SU-DHL-6 (cell line): ENCODE results near the gene ARPC1A.

Source experiments
- H2AFZ ChIP-seq: fragments of 200-600 bp; sonication (generic); 2 replicates; pipeline ENCODE4 v1.6.1; 2014; ENCODE audit warnings: low read depth, mild to moderate bottlenecking, moderate library complexity, mixed read lengths, antibody characterized with exemption, low read length; ENCODE audit not compliant: severe bottlenecking
- H3F3A ChIP-seq: fragments of 200-600 bp; shearing (Covaris generic); 2 replicates; pipeline ENCODE4 v1.6.0; 2016; ENCODE audit warnings: antibody characterized with exemption, mild to moderate bottlenecking; ENCODE audit not compliant: insufficient read depth
- H3K27ac ChIP-seq: fragments of 200-600 bp; sonication (generic); 2 replicates; pipeline ENCODE4 v1.5.1; 2016; ENCODE audit warnings: low read depth, mild to moderate bottlenecking, low read length, moderate library complexity, mixed read lengths
- H3K27me3 ChIP-seq: fragments of 200-600 bp; sonication (generic), shearing (Covaris generic); 2 replicates; pipeline ENCODE4 v1.6.0; 2014; ENCODE audit warnings: mild to moderate bottlenecking, low read length
- H3K36me3 ChIP-seq: fragments of 200-600 bp; sonication (generic); 2 replicates; pipeline ENCODE4 v1.6.1; 2014; ENCODE audit warnings: mild to moderate bottlenecking, low read length, mixed read lengths
- H3K4me2 ChIP-seq: fragments of 300-600, 200-600 bp; shearing (Covaris generic), sonication (generic); 2 replicates; pipeline ENCODE4 v1.6.0; 2014; ENCODE audit warnings: low read length, low read depth, mild to moderate bottlenecking; ENCODE audit not compliant: poor library complexity, severe bottlenecking
- H3K4me3 ChIP-seq: fragments of 200-600 bp; sonication (generic); 2 replicates; pipeline ENCODE4 v1.5.1; 2014; ENCODE audit warnings: antibody characterized with exemption, low read length, mild to moderate bottlenecking, mixed read lengths; ENCODE audit not compliant: insufficient read depth, poor library complexity, severe bottlenecking
- H3K79me2 ChIP-seq: fragments of 200-600 bp; sonication (generic); 2 replicates; pipeline ENCODE4 v1.6.1; 2014; ENCODE audit warnings: mild to moderate bottlenecking, low read length, moderate library complexity; ENCODE audit not compliant: insufficient read depth
- H3K9ac ChIP-seq: fragments of 200-600 bp; sonication (generic); 2 replicates; pipeline ENCODE4 v1.7.0; 2014; ENCODE audit warnings: mild to moderate bottlenecking, low read length
- H3K9me2 ChIP-seq: fragments of 200-600 bp; sonication (generic); replicated peaks from 2 replicates; pipeline ENCODE4 v1.6.1; 2014; ENCODE audit warnings: low read length; ENCODE audit not compliant: insufficient read depth
- H3K9me3 ChIP-seq: fragments of 200-600 bp; sonication (generic); 2 replicates; pipeline ENCODE4 v1.6.1; 2014; ENCODE audit warnings: low read length, mixed read lengths; ENCODE audit not compliant: insufficient read depth
- H4K20me1 ChIP-seq: fragments of 200-600 bp; sonication (generic); 2 replicates; pipeline ENCODE4 v1.6.1; 2014; ENCODE audit warnings: low read depth, mild to moderate bottlenecking, antibody characterized with exemption, low read length, moderate library complexity, mixed read lengths
- EZH2phosphoT487 ChIP-seq: fragments of 200-600 bp; sonication (generic), shearing (Covaris generic); conservative IDR thresholded peaks from 2 replicates; pipeline ENCODE4 v1.6.1; 2018; ENCODE audit warnings: mild to moderate bottlenecking, antibody characterized with exemption, low read length, moderate library complexity, mixed read lengths
- TF ChIP-seq, protein P1 (sequence below): fragments of 200-600 bp; sonication (generic); IDR thresholded peaks from one replicate; pipeline ENCODE4 v1.5.1; 2017; ENCODE audit warnings: antibody characterized with exemption, mild to moderate bottlenecking, low read length, moderate library complexity; ENCODE audit not compliant: insufficient read depth, poor library complexity, severe bottlenecking

ARPC1A gene

DNA sequence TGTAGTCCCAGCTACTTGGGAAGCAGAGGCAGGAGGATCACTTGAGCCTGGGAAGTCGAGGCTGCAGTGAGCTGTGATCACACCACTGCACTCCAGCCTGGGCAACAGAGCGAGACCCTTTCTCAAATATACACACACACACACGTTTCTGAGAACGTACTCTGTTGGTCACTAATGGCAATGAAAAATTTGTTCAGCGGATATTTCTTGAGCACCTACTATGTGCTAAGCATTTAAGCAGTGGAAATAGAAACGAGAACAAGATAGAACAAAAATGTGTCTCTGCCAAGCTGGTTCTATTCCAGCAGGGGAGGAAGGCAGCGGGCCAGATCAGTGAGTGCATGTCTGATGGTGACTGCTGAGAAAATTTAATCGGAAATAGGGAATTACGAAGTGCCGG, 57.5 kb downstream of the ARPC1A start:
- Histone ChIP-seq H3K9me3 (no peaks in the 10 kb centered on the region), H3K27ac (no peak overlapping the region), H3K79me2 (peaks cover 62% of the 10 kb centered on the region), H3K4me3 (no peak overlapping the region), H3K9ac (no peak overlapping the region), H3K4me2 (no peak overlapping the region), H3F3A (peaks cover 18% of the 10 kb centered on the region), H3K36me3 (0 out of 2 replicates have a peak, but pooled peaks cover 2% of the 10 kb centered on the region), H4K20me1 (peaks cover 5% of the 10 kb centered on the region; the same call in 1 of the 2 replicates), H3K27me3 (no peaks in the 10 kb centered on the region), H3K9me2 (no peaks in the 10 kb centered on the region), H2AFZ (no peak overlapping the region)
- TF ChIP-seq, protein P1, sequence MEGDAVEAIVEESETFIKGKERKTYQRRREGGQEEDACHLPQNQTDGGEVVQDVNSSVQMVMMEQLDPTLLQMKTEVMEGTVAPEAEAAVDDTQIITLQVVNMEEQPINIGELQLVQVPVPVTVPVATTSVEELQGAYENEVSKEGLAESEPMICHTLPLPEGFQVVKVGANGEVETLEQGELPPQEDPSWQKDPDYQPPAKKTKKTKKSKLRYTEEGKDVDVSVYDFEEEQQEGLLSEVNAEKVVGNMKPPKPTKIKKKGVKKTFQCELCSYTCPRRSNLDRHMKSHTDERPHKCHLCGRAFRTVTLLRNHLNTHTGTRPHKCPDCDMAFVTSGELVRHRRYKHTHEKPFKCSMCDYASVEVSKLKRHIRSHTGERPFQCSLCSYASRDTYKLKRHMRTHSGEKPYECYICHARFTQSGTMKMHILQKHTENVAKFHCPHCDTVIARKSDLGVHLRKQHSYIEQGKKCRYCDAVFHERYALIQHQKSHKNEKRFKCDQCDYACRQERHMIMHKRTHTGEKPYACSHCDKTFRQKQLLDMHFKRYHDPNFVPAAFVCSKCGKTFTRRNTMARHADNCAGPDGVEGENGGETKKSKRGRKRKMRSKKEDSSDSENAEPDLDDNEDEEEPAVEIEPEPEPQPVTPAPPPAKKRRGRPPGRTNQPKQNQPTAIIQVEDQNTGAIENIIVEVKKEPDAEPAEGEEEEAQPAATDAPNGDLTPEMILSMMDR: no peak
- no peak for TF ChIP-seq EZH2phosphoT487

DNA sequence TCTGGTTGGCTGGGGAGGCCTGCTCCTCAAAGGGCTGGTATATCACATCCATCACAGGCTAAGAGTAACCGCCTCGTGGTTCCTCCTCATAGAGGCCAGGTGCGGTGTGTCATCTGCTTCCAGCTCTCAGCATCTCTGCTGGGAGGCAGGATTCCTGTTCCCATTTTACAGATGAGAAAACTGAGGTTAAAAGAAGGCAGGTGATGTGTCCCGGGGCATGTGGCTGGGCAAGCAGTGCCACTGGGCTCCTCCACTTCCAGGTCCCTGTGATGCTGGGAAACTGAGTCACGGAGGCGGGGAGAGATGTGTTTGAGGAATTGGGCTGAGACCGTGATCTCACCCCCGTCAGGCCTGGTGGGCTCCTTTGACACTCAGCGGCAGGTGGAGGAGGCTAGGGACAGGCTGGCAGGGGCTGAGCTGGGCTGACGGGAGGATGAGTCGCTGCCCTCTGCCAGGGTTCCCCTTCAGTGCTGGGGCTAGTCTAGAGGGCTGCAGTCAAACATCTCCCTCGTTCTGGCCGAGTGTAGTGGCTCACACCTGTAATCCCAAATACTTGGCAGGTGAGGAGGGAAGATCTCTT, 58.2 kb downstream of the ARPC1A start:
- H3K79me2 ChIP-seq: peaks cover 60% of the 10 kb centered on the region
- no peak overlapping the region for H3K4me2 ChIP-seq
- H3K4me3 ChIP-seq: no peak overlapping the region
- no peaks in the 10 kb centered on the region for H3K9me2 ChIP-seq
- no peak overlapping the region for H3K27ac ChIP-seq
- peaks cover 5% of the 10 kb centered on the region; the same call in 1 of the 2 replicates for H4K20me1 ChIP-seq
- TF ChIP-seq EZH2phosphoT487: no peak
- TF ChIP-seq, protein P1: no peak
- 0 out of 2 replicates have a peak, but pooled peaks cover 2% of the 10 kb centered on the region for H3K36me3 ChIP-seq
- H3K9ac ChIP-seq: no peak overlapping the region
- H2AFZ ChIP-seq: no peak overlapping the region
- H3K9me3 ChIP-seq: no peaks in the 10 kb centered on the region
- H3F3A ChIP-seq: peaks cover 16% of the 10 kb centered on the region
- no peaks in the 10 kb centered on the region for H3K27me3 ChIP-seq

DNA sequence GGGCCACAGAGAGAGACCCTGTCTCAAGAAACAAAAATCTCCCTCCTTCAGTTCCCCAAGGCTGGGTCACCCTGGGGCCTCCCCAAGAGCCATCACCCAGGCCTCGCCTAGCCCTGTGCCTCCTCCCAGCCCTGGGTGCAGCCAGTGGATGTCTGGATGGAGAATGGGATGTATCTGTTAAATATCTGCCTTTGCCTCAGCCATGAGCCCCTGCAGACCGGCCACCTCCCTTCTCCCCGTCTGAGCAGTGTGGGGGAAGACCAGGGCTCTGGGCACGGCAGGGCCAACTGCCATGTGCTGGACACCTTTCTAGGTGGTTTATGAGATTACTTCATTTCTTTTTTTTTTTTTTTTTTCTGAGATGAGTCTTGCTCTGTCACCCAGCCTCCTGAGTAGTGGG, 58.8 kb downstream of the ARPC1A start:
- no peaks in the 10 kb centered on the region for H3K9me2 ChIP-seq
- no peak overlapping the region for H2AFZ ChIP-seq
- H3K4me3 ChIP-seq: no peak overlapping the region
- H3K79me2 ChIP-seq: peaks cover 54% of the 10 kb centered on the region
- no peak overlapping the region for H3K9ac ChIP-seq
- H3K36me3 ChIP-seq: 0 out of 2 replicates have a peak, but pooled peaks cover 2% of the 10 kb centered on the region
- peaks cover 10% of the 10 kb centered on the region for H3F3A ChIP-seq
- no peaks in the 10 kb centered on the region for H3K9me3 ChIP-seq
- TF ChIP-seq EZH2phosphoT487: no peak
- TF ChIP-seq, protein P1: no peak
- H3K27me3 ChIP-seq: no peaks in the 10 kb centered on the region
- no peak overlapping the region for H3K27ac ChIP-seq
- H3K4me2 ChIP-seq: no peak overlapping the region
- H4K20me1 ChIP-seq: peaks cover 5% of the 10 kb centered on the region; the same call in 1 of the 2 replicates
